GM13976 (cell line): Measurements from ENCODE around the gene BIRC6.

Experiments
- DNase-seq: peaks from one replicate; pipeline ENCODE4 v3.0.0; 2012; ENCODE audit warnings: low spot score
- in situ Hi-C: fragments of 300-500 bp; cut with MboI; formaldehyde crosslinking; loops from one replicate; pipeline ENCODE4 v1.12.0; 2022; ENCODE audit warnings: low sequenced_read_pairs, mixed read lengths, inconsistent platforms; ENCODE audit not compliant: unreplicated experiment
- TF ChIP-seq, protein P1 (sequence below): IDR thresholded peaks from 2 replicates; pipeline ENCODE4 v1.5.1; 2012; ENCODE audit warnings: borderline replicate concordance, mild to moderate bottlenecking; ENCODE audit not compliant: insufficient read depth; ENCODE audit errors: extremely low read depth, missing control alignments, control extremely low read depth

Gene BIRC6

DNA sequence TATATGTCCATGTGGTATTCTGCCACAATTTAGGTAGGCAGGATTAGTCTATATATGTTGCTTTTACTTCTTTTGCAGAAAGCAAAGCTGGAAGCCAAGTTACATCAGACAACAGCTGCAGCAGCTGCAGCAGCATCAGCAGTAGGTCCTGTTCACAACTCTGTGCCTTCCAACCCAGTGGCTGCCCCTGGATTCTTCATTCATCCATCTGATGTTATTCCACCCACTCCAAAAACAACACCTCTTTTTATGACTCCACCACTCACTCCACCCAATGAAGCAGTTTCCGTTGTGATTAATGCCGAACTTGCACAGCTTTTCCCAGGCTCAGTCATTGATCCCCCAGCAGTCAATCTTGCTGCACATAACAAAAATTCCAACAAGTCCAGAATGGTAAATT lies 107.6 kb downstream of the BIRC6 start:
- DNase-seq = no peak
- TF ChIP-seq, protein P1, sequence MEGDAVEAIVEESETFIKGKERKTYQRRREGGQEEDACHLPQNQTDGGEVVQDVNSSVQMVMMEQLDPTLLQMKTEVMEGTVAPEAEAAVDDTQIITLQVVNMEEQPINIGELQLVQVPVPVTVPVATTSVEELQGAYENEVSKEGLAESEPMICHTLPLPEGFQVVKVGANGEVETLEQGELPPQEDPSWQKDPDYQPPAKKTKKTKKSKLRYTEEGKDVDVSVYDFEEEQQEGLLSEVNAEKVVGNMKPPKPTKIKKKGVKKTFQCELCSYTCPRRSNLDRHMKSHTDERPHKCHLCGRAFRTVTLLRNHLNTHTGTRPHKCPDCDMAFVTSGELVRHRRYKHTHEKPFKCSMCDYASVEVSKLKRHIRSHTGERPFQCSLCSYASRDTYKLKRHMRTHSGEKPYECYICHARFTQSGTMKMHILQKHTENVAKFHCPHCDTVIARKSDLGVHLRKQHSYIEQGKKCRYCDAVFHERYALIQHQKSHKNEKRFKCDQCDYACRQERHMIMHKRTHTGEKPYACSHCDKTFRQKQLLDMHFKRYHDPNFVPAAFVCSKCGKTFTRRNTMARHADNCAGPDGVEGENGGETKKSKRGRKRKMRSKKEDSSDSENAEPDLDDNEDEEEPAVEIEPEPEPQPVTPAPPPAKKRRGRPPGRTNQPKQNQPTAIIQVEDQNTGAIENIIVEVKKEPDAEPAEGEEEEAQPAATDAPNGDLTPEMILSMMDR = no peak
- in situ Hi-C loops = no loop called here

DNA sequence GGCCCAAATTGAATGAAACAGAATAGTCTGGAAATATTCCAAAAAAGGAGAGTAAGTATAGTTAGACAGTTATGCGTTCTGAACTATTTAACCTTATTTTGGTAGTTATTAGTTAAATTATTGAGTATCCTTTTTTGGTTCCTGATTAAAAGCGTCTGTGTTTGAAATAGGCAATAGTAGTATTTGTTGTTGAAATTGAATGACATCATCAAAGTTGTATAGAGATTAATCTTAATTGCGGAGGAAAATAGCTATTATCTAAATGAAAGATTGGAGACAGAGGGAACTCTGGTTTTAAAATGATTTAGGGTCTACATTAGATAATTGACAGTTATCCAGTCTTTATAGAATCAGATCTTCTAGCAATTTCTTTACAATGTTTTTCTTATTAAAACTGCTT lies 115.8 kb downstream of the BIRC6 start:
- no peak for DNase-seq
- TF ChIP-seq, protein P1 = no peak
- in situ Hi-C loops = no loop called here

DNA sequence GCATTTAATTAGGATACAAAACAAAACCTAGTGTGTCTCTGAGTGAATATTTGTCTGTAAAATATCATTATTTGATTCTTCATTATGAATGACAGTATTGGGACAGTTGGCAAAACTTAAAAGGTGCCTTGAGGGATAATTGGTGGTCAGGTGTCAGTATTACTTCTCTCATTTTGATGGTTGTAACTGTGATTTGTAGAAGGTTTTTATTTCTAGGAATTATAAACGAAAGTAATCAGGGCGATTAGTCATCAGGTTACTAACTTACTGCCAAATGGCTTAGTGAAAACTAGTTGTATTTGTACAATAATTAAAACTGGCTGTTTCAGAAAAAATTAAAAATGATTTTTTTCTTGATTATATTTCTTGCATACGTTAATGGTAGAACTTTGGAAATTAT lies 117.6 kb downstream of the BIRC6 start:
- no peak for DNase-seq
- in situ Hi-C loops = no loop called here
- TF ChIP-seq, protein P1 = no peak

DNA sequence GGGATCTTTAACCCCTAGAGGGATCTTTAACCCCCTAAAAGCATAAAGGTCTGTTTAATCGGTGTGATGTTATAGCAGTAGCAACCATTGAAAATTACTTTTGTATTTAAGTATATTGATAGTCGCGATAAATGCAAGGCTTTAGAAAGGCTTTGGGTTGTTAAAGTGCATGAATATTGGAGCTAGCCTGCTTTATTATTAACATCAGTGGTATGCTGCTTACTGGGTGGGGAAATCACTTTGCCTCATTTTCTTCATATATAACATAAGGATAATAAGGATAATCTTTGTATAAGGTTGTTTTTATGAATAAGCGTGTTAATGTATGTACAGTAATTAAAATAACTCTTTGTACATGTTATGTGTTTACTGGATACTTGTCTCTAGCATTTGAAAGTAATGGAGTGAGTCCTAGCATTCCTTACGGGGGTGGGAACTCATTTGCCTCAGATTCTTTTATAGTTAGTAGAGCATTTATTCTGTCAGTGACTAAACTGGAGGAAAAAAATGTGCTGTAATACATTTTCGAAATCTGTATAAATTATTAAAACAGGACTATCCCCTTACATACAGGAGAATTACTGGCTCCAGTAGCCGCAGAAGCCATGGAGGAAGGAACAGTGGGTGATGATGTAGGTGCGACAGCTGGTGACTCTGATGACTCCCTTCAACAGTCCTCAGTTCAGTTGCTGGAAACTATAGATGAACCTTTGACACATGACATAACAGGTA lies 122.2 kb downstream of the BIRC6 start:
- DNase-seq = no peak
- TF ChIP-seq, protein P1 = no peak
- in situ Hi-C loops = no loop called here

DNA sequence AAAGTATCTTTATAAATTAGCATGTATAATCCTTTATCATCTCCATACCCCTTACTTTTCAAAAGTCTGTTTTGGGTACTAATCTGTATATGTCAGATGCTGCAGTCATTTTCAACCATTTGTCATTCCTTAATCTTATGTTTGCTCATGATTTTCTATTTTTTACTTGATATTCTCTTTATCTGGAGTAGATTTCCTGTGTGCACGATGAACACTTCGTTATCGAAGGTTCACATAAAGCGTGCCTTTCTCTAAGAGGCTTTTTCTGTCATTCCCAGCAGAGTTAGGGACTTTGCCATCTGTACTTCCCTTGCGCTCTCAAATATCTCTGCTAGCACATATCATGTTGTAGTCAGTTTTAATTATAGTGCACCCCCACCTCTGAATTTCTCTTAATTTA lies 123.2 kb downstream of the BIRC6 start:
- TF ChIP-seq, protein P1 = no peak
- in situ Hi-C loops = no loop called here
- DNase-seq = no peak

DNA sequence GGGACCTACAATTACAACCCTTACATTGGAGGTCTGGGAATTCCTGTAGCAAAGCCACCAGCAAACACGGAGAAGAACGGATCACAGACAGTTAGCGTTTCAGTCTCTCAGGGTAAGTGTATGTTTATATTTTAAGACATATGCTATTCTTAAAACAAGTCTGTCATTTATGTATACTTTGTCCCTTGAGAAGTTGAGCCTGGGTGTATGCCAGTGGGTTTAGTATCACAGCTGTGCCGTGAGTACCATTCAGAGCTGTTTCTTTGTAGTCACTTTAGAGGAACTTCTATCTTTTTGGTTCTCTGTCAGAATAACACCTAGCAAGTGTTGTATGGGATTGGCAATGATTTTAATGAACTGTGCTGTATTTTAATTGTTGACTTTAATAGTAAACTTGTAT lies 125.6 kb downstream of the BIRC6 start:
- in situ Hi-C loops = no loop called here
- no peak for DNase-seq
- TF ChIP-seq, protein P1 = no peak

DNA sequence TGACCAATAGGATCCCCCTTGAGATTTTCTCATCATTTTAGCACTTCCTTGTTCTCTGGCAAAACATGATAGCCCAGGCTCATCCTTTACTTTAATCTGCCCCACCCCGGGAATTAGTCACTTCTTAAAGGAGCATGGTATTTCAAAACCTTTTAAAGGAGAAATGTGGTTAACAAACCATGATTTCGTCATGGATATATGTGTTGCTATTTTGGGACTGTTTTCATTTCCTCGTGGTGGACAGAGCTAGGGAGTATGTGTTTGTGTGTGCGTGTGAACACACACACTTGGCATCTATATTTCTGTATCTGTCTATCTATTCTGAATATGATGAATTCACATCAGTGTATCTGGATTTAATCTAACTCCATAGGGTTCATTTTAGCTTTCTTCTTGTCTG lies 128.1 kb downstream of the BIRC6 start:
- DNase-seq = no peak
- in situ Hi-C loops = no loop called here

More for the DNA sequence above, 128.1 kb downstream of the BIRC6 start:
- TF ChIP-seq, protein P1 = no peak
